H1 (cell line): ENCODE measurements around the gene FHIP1B. TPM values are rescaled to one million over a fixed set of nuclear protein-coding genes. Genes with fewer than 3 reads are reported as not detected.

Source experiments
- CTCF ChIA-PET: fragments of 300-600 bp; sonication (Branson Sonifier 250); formaldehyde crosslinking; loops from one replicate; lab custom pipeline; 2021; ENCODE audit not compliant: partially characterized antibody; lab: Charles Lee
- POLR2A ChIA-PET: fragments of 300-600 bp; sonication (Branson Sonifier 250); formaldehyde crosslinking; loops from one replicate; lab custom pipeline; 2021; ENCODE audit warnings: inconsistent platforms; ENCODE audit not compliant: partially characterized antibody; lab: Charles Lee
- DNase-seq, 2 experiments: peaks; one replicate each; pipeline versions ENCODE4 v3.0.0 to v3.0.0-alpha.2; 2010 to 2022; ENCODE audit warnings: low spot score in 2 of 2, low read depth in 1 of 2, mixed read lengths in 1 of 2
- FAIRE-seq: peaks from 2 replicates; lab custom pipeline; 2011; peaks lifted over from hg19 to GRCh38; lab: Jason Lieb, UNC
- H2AFZ ChIP-seq: 2 replicates; pipeline ENCODE4 v1.8.1; 2012; ENCODE audit warnings: low read length, inconsistent platforms
- H2AK5ac ChIP-seq: 2 replicates; pipeline ENCODE4 v1.6.1; 2013; ENCODE audit warnings: low read depth, low read length
- H2BK120ac ChIP-seq: replicated peaks from 2 replicates; pipeline ENCODE3; 2013; ENCODE audit warnings: low read depth, low read length, inconsistent platforms
- H2BK12ac ChIP-seq: 2 replicates; pipeline ENCODE4 v1.6.1; 2013; ENCODE audit warnings: low read depth, low read length
- H2BK15ac ChIP-seq: 2 replicates; pipeline ENCODE4 v1.6.1; 2013; ENCODE audit warnings: low read length
- H2BK20ac ChIP-seq: 2 replicates; pipeline ENCODE4 v1.6.1; 2013; ENCODE audit warnings: low read length
- H2BK5ac ChIP-seq: 2 replicates; pipeline ENCODE4 v1.6.1; 2013; ENCODE audit warnings: low read depth, low read length
- H3K14ac ChIP-seq: 2 replicates; pipeline ENCODE4 v1.6.1; 2013; ENCODE audit warnings: inconsistent platforms; ENCODE audit not compliant: insufficient read length
- H3K18ac ChIP-seq: 2 replicates; pipeline ENCODE4 v1.6.1; 2013; ENCODE audit warnings: low read length; ENCODE audit errors: extremely low read depth
- H3K23ac ChIP-seq: 2 replicates; pipeline ENCODE4 v1.6.1; 2013; ENCODE audit warnings: inconsistent platforms; ENCODE audit not compliant: insufficient read length
- H3K23me2 ChIP-seq: 2 replicates; pipeline ENCODE4 v1.6.1; 2013; ENCODE audit warnings: low read depth, low read length
- H3K27ac ChIP-seq: 2 replicates; pipeline ENCODE4 v1.6.1; 2011; ENCODE audit warnings: low read depth, low read length, inconsistent platforms
- H3K27me3 ChIP-seq, 4 experiments: replicated peaks in 1 of 4; 1 replicate in 1 of 4; 2 replicates in 3 of 4; pipeline versions ENCODE4 v1.6.1 to v1.8.1; 2011 to 2013; ENCODE audit warnings: low read length in 3 of 4, mild to moderate bottlenecking in 3 of 4, inconsistent platforms in 2 of 4, mixed read lengths in 2 of 4, moderate library complexity in 1 of 4; ENCODE audit not compliant: control insufficient read depth in 3 of 4, insufficient read depth in 3 of 4; ENCODE audit errors: extremely low read depth in 1 of 4
- H3K36me3 ChIP-seq, 4 experiments: 2 replicates each; pipeline versions ENCODE4 v1.6.1 to v1.8.1; 2011 to 2013; ENCODE audit warnings: mild to moderate bottlenecking in 4 of 4, low read length in 3 of 4, moderate library complexity in 2 of 4, control low read depth in 1 of 4, inconsistent platforms in 1 of 4; ENCODE audit not compliant: insufficient read depth in 4 of 4, control insufficient read depth in 2 of 4
- H3K4ac ChIP-seq: replicated peaks from 2 replicates; pipeline ENCODE3; 2013; ENCODE audit warnings: low read length, low read depth, mixed read lengths, inconsistent platforms; ENCODE audit not compliant: insufficient read length
- H3K4me1 ChIP-seq, 4 experiments: replicated peaks in 1 of 4; 1 replicate in 1 of 4; 2 replicates in 3 of 4; pipeline versions ENCODE4 v1.6.1 to v1.8.1; 2011 to 2013; ENCODE audit warnings: low read length in 3 of 4, inconsistent platforms in 2 of 4, mixed read lengths in 1 of 4; ENCODE audit not compliant: insufficient read depth in 4 of 4, control insufficient read depth in 3 of 4
- H3K4me2 ChIP-seq, 2 experiments: 2 replicates each; pipeline versions ENCODE4 v1.6.1 to v1.8.1; 2011 to 2013; ENCODE audit warnings: low read depth in 2 of 2, low read length in 2 of 2, control low read depth in 1 of 2, inconsistent platforms in 1 of 2, mild to moderate bottlenecking in 1 of 2; ENCODE audit not compliant: insufficient read depth in 1 of 2
- H3K4me3 ChIP-seq, 4 experiments: fragments of 200-600, 300-600 bp in 1 of 4; sonication (generic), shearing (Covaris generic), sonication (Bioruptor Twin) in 1 of 4; 2 replicates each; pipeline versions ENCODE4 v1.5.1 to v1.8.1; 2011 to 2016; ENCODE audit warnings: low read length in 4 of 4, low read depth in 3 of 4, control low read depth in 2 of 4, inconsistent platforms in 2 of 4, mild to moderate bottlenecking in 2 of 4, mixed read lengths in 1 of 4, moderate library complexity in 1 of 4; ENCODE audit not compliant: insufficient read depth in 2 of 4; ENCODE audit errors: extremely low read depth in 1 of 4
- H3K56ac ChIP-seq: replicated peaks from 2 replicates; pipeline ENCODE3; 2013; ENCODE audit warnings: low read depth, mild to moderate bottlenecking, mixed read lengths, low read length, inconsistent platforms; ENCODE audit not compliant: insufficient read length
- H3K79me1 ChIP-seq: 2 replicates; pipeline ENCODE4 v1.6.1; 2013; ENCODE audit warnings: low read depth, low read length, control low read depth
- H3K79me2 ChIP-seq, 2 experiments: 2 replicates each; pipeline versions ENCODE4 v1.6.1 to v1.8.1; 2012 to 2013; ENCODE audit warnings: low read length in 2 of 2, mild to moderate bottlenecking in 2 of 2, inconsistent platforms in 1 of 2; ENCODE audit not compliant: insufficient read depth in 2 of 2, control insufficient read depth in 1 of 2
- H3K9ac ChIP-seq, 4 experiments: replicated peaks in 1 of 4; 1 replicate in 1 of 4; 2 replicates in 3 of 4; pipeline versions ENCODE4 v1.6.1 to v1.8.1; 2011 to 2013; ENCODE audit warnings: low read depth in 3 of 4, low read length in 3 of 4, control low read depth in 2 of 4, mild to moderate bottlenecking in 2 of 4, moderate library complexity in 2 of 4, inconsistent platforms in 1 of 4; ENCODE audit errors: extremely low read depth in 1 of 4
- H3K9me3 ChIP-seq, 2 experiments: 2 replicates each; pipeline versions ENCODE4 v1.6.1 to v1.8.1; 2012 to 2013; ENCODE audit warnings: mild to moderate bottlenecking in 2 of 2, moderate library complexity in 2 of 2, control low read depth in 1 of 2, inconsistent platforms in 1 of 2, low read depth in 1 of 2, low read length in 1 of 2, mixed read lengths in 1 of 2; ENCODE audit not compliant: insufficient read depth in 2 of 2
- H4K20me1 ChIP-seq, 2 experiments: replicated peaks in 1 of 2; 2 replicates each; pipeline versions ENCODE3 to v1.8.1; 2011 to 2013; ENCODE audit warnings: inconsistent platforms in 2 of 2, low read length in 2 of 2, mild to moderate bottlenecking in 1 of 2; ENCODE audit not compliant: insufficient read depth in 2 of 2, control insufficient read depth in 1 of 2
- H4K5ac ChIP-seq: 2 replicates; pipeline ENCODE4 v1.6.1; 2013; ENCODE audit warnings: low read length, low read depth, mixed read lengths, inconsistent platforms; ENCODE audit not compliant: insufficient read length
- H4K8ac ChIP-seq: 2 replicates; pipeline ENCODE4 v1.8.0; 2013; ENCODE audit warnings: mild to moderate bottlenecking, moderate library complexity, low read length, inconsistent platforms; ENCODE audit not compliant: insufficient read depth; ENCODE audit errors: extremely low read depth
- H4K91ac ChIP-seq: replicated peaks from 2 replicates; pipeline ENCODE3; 2013; ENCODE audit warnings: low read length, mixed read lengths, inconsistent platforms; ENCODE audit not compliant: insufficient read length
- JUND ChIP-seq: IDR thresholded peaks from 2 replicates; pipeline ENCODE4 v1.6.1; 2011; ENCODE audit warnings: mild to moderate bottlenecking, improper control_type of control experiment, low read length
- MAFK ChIP-seq: IDR thresholded peaks from 2 replicates; pipeline ENCODE4 v1.6.1; 2012; ENCODE audit warnings: low read depth, mild to moderate bottlenecking, improper control_type of control experiment, low read length
- SIX5 ChIP-seq: IDR thresholded peaks from 2 replicates; pipeline ENCODE4 v1.6.1; 2011; ENCODE audit warnings: mild to moderate bottlenecking, low read depth, low read length
- TAF1 ChIP-seq: IDR thresholded peaks from 2 replicates; pipeline ENCODE4 v1.6.1; 2011; ENCODE audit warnings: mild to moderate bottlenecking, low read depth, low read length
- ZNF274 ChIP-seq: IDR thresholded peaks from 2 replicates; pipeline ENCODE4 v1.7.0; 2012; ENCODE audit warnings: low read length, borderline replicate concordance; ENCODE audit errors: extremely low read depth
- WGBS, 2 experiments: shearing (Covaris generic) in 1 of 2; methylation state at CpG; one replicate each; pipeline versions ENCODE4 v1.1.6 to v1.1.7; 2013 to 2015; ENCODE audit warnings: low lambda C conversion rate in 2 of 2, mixed read lengths in 2 of 2, inconsistent platforms in 1 of 2, low coverage in 1 of 2, missing lambda C conversion rate in 1 of 2; ENCODE audit not compliant: insufficient replicate concordance in 2 of 2, insufficient coverage in 1 of 2, insufficient read length in 1 of 2; ENCODE audit errors: extremely low coverage in 1 of 2, missing lambda C conversion rate in 1 of 2; 5-methylcytosine and 5-hydroxymethylcytosine counted together
- polyA plus RNA-seq, 7 experiments: library from polyadenylated mRNA; depleted of rRNA in 3 of 7; stranded (reverse) in 5 of 7; unstranded in 2 of 7; fragments of >200 nt in 5 of 7; fragments of 200-250 nt in 2 of 7; gene quantifications; 1 replicate in 5 of 7; 2 replicates in 1 of 7; 4 replicates in 1 of 7; pipeline versions ENCODE4 v1.2.1 to v1.2.3, GENCODE V29; 2011 to 2013; ENCODE audit warnings: missing spikeins in 2 of 7, mixed read lengths in 2 of 7
- total RNA-seq: library from RNA; stranded (reverse); fragmentation: NEBNext Ultra II Directional; extraction: Animal tissue kit (Norgen Biotek cat#: 25700); gene quantifications from 2 replicates; pipeline ENCODE4 v1.2.1, GENCODE V29; 2021

FHIP1B gene
- total and polyA plus RNA-seq, 2 of the 8 experiments (the other 6 are each of a cell fraction or from before 2014, with no cell fraction given), result 16.8 to 41.9 TPM

GRCh38 chr11:6251990-6252473 is 17.6 kb upstream of the FHIP1B start:
- no peak overlapping the region for H3K9ac ChIP-seq
- H2BK20ac ChIP-seq, result no peak overlapping the region
- no peak overlapping the region for H2BK120ac ChIP-seq
- no peak overlapping the region for H3K14ac ChIP-seq
- no peak overlapping the region for H2BK15ac ChIP-seq
- 0 out of 2 replicates have a peak overlapping the region, but pooled peaks have one; percentile 0 for H2AFZ ChIP-seq
- no peak overlapping the region for H4K8ac ChIP-seq
- H3K79me1 ChIP-seq, result no peaks in the 10 kb centered on the region
- no peak overlapping the region for H3K4me2 ChIP-seq
- no peaks in the 10 kb centered on the region for H3K4me1 ChIP-seq
- H3K27me3 ChIP-seq, result peaks cover 0 to 7% (median 1%) of the 10 kb centered on the region in 4 experiments; a peak in 2 of 7 replicates
- POLR2A ChIA-PET, result interaction anchor here (1.3 to 1.5 kb wide), 3 partner anchors 46 to 65 kb away, joined by 3 read pairs; no protein-coding TSS in a partner anchor
- H3K9me3 ChIP-seq, result no peaks in the 10 kb centered on the region
- CTCF ChIA-PET, result interaction anchor here (0.6 to 14.4 kb wide), 36 partner anchors 10 to 476 kb away, joined by 3 to 166 read pairs (median 9); partner anchors contain the start of genes C11orf42, CAVIN3, CCKBR and CNGA4
- DNase-seq, result no peak
- no peak overlapping the region for H4K91ac ChIP-seq
- H3K4ac ChIP-seq, result no peak overlapping the region
- TF ChIP-seq TAF1 (no peak), MAFK (no peak), ZNF274 (no peak), JUND (no peak), SIX5 (no peak)
- no peaks in the 10 kb centered on the region for H3K36me3 ChIP-seq
- no peak overlapping the region for H3K27ac ChIP-seq
- H3K56ac ChIP-seq, result no peak overlapping the region
- no peak overlapping the region for H4K5ac ChIP-seq
- no peak overlapping the region for H2BK5ac ChIP-seq
- H2BK12ac ChIP-seq, result no peak overlapping the region
- H3K18ac ChIP-seq, result no peak overlapping the region
- no peaks in the 10 kb centered on the region for H3K23me2 ChIP-seq
- no peak overlapping the region for H3K23ac ChIP-seq
- no peak overlapping the region for H2AK5ac ChIP-seq
- H3K79me2 ChIP-seq, result no peaks in the 10 kb centered on the region
- H3K4me3 ChIP-seq, result no peak overlapping the region
- WGBS, 2 experiments, result 90% methylated on average over 6 of the region's 6 CpGs; no CpG with 5 or more reads in 1 of the 2 experiments
- H4K20me1 ChIP-seq, result no peaks in the 10 kb centered on the region
- no peak for FAIRE-seq
